GM21619 (cell line): ENCODE measurements around the gene GPR142.
"Not testable (repeated sequence)": the region's sequence is repeated elsewhere in the genome, so short reads cannot be mapped to it uniquely, and the experiment has no call there.

ENCODE experiments used
- ATAC-seq: cut with Tn5 transposase; IDR thresholded peaks from one replicate; pipeline ENCODE4 v1.9.1; 2021; ENCODE audit not compliant: unreplicated experiment

Gene GPR142

DNA sequence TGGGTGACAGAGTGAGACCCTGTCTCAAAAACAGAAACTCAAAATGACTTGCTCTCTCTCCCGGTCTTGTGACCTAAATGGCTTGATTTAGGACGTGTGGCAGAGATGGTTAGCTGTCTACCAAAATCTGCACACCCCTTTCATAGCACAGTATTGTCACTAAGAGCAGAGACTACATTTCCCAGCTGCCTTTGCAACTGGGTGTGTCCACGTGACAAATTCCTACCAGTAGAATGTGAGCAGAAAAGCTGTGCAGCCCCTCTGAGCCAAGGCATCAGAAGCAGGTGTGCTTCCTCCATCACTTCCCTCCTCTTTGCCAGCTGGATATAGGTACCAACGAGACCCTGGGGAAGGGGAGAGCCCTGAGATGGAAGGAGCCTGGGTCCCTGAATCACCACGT lies 25.5 kb downstream of the GPR142 start:
- no peak for ATAC-seq

DNA sequence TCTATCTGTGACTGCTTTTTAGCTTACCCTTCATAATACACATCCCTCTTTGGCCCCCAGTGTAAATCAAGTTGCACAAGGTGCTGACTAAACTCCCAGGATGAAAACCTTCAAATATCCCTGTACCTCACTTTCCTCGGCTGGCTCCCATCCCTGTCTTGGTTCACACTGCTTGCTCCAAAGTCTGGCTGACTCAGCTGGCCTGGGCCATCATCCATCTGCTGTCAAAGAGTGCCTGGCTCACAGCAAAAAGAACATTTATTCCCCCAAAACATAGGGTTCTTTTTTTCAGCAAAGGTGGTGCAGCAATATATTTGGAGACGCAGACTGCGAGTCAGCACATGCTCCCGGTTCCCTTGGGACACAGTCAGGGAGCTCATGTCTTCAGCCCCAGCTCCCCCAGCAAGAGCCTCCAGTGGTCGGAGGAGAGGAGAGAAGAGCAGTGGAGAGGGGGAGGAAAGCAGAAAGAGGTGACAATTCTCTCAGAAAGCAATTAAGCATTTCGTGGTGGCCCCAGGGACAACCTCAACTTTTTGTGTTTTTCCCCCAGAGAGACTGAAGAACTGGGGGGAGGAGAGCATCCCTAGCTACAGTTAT lies 26.1 kb downstream of the GPR142 start:
- ATAC-seq, result no peak

DNA sequence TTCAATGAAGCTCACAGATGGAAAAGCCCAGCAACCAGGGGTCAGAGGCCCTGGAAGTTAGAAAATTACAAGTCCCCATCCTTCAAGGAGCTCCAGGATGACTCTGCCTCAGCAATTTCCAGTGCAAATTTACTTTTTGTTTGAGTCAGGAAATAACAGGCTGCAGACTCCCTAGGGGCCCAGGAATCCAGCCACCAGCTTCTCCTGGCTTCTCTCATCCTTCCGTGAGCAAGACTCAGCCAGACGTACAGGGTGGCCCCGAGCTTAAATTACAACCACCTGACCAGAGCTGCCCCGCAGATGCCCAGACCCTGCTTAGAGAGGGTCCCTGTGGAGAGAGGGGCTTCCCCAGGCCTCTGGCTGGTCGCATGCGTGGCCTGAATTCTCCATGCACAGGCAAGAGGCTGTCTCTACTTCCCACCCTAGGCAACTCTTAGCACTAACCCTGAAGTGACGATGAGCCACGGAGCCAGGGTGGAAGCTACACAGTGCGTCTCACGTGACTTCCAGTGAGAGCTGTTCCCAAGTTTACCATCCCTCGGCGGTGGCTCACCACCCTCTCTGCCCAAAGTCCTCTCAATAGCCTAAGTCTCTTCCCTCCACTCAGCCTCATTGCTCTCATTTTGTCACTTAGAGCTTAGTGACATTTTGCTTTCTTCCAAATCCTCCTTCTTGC lies 27.1 kb downstream of the GPR142 start:
- ATAC-seq, result no peak

DNA sequence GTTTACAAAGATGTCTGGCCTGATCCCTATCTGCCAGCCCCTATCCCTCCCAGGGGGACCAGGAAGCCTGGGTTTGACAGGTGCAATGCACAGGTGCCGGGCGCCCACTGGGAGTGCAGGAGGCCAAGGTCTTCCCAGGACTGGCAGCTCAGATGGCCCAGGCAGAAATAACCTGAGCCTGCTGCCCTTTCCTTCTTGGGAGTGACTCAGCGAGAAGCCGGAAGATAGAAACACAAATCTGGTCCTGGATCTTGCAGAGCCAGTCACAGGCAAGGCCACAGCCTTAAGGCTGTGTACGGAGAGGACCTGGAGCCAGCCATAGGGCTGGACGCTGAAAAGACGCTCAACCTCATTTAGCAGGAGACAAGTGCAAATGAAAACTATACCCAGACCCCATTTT lies 27.7 kb downstream of the GPR142 start:
- no peak for ATAC-seq

DNA sequence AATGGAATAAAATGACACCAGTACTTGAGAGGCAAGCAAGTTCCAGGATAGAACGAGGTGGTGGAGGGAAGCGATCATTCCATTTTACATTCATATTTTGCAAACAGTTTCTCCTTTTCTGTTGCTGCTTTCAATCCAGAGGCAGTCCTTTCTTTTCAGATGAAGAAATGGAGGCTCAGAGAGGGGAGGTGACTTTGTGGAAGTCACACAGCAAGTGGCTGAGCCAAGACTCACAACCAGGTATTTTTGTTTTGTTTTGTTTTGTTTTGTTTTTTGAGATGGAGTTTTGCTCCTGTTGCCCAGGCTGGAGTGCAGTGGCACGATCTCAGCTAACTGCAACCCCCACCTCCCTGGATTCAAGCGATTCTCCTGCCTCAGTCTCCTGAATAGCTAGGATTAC lies 29.3 kb downstream of the GPR142 start:
- ATAC-seq, result no peak

DNA sequence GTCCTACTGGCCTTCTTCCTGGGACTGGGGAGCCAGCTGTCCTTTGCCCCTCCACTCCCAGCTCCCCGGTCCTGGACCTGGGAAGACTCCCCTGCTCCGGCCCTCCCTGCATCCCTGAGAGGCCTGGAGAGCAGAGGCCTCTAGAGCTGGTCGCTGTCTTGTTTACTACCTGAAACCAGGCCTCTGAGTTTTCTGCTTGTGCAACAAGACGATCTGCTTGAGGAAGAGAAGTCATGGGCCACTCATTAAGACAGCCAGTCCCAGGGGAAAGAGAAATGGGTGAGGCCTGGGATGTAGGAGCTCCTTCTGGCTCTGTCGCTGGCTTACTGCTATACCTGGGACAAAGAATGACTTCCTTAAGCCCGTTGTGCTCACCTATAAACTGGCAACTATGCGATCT lies 34.7 kb downstream of the GPR142 start:
- ATAC-seq, result no peak

DNA sequence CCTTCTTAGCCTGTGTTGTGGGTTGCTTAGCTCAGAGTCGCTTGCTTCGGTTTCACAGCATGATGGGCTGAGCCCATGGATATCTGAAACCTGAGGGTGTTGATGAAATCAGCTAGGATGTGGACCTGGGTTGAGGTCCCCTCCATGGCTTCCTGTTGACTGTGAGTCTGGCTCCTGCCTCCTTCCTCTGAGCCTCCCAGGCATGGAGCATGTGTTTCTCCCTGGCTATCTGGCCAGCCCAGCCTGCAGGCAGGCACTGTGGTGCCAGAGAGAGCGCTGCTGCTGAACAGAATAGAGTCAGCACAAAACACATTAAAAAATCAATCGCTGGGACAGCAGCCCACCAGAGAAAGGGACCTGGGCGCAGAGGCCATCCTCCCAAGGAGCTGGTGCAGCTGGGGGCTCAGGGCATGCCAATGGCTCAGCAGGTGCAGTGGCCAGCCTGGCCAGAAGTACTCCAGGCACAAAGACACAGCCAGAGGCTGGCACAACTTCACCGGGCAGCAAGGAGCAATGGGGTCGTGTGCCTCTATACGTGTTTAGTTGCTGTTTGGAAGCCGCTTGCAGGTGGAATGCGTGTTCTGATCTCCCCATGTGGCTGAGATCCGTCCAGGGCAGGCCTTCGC lies 36.3 kb downstream of the GPR142 start:
- ATAC-seq, result no peak

DNA sequence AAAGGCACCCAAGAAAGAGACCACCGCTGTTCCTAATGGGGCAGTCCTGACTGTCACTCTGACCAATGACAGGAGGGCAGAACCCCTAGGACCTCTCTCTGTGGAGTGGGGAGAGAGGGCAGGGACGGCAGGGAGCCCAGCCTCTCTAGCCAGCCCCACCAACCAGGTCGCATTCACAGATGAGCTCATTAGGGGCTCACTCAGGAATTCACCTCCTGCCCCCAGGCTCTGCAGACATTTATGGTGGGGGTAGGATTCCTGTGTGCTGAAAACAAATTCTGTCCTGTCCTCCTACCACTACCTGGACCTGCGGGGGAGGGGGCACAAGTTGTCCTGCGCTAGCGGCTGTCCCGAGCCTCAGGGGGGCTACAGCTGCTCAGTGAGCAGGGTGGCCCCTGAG lies 36.9 kb downstream of the GPR142 start:
- ATAC-seq, result no peak

DNA sequence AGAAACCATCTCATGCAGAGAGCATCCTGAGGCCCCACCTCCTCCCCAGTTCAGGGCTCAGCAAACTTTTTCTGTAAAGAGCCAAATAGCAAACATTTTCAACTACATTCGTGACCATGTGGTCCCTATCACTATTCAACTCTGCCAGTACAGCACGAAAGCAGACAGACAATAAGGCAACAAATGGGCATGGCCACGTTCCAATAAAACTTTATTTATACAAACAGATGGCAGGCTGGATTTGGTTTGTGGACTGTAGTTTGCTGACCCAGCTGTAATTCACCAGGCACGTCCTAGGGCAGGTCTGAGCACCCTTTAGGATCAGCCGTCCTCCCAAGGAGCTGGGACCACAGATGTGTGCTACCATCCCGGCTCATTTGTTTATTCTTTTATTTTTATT lies 37.5 kb downstream of the GPR142 start:
- no peak for ATAC-seq

DNA sequence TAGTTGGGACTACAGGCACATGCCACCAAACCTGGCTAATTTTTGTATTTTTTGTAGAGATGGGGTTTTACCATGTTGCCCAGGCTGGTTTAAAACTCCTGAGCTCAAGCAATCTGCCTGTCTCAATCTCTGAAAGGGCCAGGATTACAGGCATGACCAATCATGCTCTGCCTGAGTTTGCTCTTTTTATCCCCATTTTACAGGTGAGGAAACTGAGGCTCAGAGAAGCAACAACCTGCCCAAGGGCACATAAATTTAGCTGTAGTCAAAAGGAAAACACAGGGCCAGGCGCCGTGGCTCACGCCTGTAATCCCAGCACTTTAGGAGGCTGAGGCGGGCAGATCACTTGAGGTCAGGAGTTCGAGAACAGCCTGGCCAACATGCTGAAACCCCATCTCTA lies 38.0 kb downstream of the GPR142 start:
- ATAC-seq, result not testable (repeated sequence)

DNA sequence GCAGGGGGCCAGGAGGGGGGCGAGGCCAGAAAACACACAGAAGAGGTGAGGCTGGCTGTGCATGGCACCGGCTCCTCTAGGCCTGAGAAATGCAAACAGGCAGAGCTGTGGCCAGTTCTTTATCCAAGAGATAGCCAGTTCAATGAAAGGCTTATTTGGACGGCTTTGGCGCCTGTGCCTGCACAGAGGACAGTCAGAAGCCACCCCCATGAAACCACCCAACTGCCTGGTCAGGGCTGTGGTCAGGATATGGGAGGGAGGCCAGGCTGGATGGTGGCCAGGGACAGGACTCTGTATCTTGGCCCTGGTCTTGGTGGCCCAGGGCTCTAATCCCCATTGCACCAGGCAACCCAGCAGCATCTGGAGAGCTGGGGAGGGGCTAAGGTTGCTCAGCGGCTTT lies 40.1 kb downstream of the GPR142 start:
- no peak for ATAC-seq

DNA sequence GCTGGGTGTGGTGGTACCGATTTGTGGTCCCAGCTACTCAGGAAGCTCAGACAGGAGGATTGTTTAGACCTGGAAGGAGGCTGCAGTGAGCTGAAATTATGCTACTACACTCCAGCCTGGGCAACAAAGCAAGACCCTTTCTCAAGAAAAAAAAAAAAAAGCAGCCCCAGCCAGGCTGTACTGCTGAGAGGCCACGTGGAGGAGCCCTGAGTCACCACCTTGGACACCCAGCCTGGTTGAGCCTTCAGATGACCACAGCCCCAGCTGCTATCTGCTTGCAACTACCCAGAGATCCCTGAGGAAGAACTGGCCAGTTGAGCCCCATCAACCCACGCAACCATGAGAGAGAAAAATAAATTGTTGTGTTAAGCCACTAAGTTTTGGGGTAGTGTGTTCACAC lies 41.0 kb downstream of the GPR142 start:
- ATAC-seq, result no peak

DNA sequence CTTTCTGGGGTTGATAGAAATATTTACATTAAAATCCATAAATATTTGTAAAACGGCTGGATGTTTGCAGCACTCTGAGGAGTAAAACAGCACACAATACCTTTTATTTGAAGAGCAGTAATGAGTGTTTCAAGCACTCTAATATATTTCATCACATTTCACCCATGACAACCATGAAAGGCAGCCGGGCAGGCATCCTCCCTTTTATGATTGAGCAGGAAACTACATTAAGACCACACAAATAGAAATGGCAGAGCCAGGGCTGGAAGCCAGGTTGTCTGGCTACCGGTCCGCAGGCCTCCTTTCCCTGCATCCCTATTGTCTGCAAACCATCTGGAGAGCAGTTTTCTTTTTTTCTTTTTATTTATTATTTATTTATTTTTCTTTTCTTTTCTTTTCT lies 41.5 kb downstream of the GPR142 start:
- ATAC-seq, result no peak

DNA sequence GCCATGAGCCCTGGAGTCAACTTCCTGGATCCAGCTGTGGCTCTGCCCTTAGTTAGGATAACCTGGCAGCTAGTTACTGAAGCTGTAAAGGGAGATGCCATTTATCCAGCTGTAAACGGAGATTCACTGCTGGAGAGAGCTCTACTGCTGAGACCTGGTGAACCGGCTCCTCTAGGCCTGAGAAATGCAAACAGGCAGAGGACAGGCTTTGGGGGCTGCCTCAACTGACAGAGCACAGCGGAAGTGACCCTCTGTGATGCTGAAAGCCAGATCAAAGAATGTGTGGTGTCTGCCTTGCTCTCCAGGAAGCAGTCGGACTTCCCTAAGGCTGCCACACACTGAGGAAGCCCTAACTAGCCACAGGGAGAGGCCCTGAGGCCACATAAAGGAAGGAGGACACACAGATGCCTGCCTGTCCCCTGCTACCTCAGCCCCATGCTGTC lies 42.7 kb downstream of the GPR142 start:
- no peak for ATAC-seq

DNA sequence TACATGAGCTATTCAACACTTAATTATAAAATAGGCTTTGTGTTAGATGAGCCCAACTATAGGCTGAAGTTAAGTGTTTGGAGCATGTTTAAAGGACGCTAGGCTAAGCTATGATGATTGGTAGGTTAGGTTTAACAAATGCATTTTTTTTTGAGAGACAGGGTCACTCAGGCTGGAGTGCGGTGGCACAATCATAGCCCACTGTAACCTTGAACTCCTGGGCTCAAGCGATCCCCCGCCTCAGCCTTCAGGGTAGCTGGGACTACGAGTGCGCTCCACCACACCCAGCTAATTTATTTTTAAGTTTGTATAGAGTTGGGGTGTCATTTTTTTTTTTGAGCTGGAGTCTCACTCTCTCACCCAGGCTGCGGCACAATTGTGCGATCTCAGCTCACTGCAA lies 45.3 kb downstream of the GPR142 start:
- no peak for ATAC-seq

DNA sequence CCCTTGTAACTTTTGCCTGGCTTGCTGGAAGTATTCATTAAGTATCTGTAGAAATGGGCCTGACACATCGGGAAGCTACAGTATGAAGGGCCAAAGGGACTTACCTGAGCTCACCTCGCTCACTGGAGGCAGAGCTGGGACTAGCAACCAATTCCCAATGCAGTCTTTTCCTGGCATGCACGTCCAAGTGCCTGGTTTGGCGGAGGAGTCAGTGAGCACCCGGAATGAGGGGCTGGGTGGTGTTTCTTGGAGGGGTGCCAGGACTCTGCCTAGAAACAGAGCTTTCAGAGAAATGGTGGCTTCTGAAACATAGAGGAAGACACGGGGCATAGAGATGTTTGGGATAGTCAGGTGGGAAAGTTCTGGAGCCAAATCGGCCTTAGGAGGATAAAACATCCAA lies 46.2 kb downstream of the GPR142 start:
- ATAC-seq, result no peak

DNA sequence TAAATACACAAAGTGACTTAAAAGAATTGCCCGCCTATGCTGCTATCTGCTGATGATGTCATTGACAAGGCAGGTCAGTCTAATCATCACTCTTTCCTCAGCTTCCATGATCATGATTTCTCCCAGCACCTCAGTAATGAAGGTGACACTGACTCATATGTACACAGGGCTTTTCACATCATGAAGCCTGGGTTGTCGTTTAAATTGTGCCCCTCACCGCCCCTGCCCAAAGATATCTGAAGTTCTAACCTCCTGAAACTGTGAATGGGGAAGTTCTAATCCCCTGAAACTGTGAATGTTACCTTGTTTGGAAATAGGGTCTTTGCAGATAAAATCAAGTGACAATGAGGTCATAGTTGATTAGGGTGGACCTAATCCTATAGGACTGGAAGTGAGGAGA lies 47.2 kb downstream of the GPR142 start:
- no peak for ATAC-seq

DNA sequence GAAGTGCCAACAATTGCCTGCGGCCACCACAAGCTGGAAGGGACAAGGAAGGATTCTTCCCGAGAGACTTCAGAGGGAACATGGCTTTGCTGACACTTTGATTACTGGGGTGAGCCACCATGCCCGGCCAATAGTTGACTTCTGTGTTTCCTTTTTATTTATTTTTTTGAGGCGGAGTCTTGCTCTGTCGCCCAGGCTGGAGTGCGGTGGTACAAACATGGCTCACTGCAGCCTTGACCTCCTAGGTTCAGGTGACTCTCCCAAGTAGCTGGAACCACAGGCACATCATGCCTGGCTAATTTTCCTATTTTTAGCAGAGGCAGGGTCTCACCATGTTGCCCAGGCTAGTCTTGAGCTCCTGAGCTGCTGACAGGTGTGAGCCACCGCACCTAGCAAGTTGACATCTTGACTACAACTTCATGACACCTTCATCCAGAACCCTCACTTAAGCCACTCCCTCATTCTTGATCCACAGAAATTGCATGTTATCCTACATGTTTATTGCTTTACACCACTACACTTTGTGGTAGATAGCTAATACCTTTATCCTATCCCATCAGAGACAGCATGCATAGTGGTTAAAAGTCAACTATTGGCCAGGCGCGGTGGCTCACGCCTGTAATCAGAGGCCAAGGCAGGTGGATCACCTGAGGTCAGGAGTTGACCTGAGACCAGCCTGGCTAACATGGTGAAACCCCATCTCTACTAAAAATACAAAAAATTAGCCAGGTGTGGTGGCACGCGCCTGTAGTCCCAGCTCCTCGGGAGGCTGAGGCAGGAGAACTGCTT lies 48.5 kb downstream of the GPR142 start:
- ATAC-seq, result no peak

DNA sequence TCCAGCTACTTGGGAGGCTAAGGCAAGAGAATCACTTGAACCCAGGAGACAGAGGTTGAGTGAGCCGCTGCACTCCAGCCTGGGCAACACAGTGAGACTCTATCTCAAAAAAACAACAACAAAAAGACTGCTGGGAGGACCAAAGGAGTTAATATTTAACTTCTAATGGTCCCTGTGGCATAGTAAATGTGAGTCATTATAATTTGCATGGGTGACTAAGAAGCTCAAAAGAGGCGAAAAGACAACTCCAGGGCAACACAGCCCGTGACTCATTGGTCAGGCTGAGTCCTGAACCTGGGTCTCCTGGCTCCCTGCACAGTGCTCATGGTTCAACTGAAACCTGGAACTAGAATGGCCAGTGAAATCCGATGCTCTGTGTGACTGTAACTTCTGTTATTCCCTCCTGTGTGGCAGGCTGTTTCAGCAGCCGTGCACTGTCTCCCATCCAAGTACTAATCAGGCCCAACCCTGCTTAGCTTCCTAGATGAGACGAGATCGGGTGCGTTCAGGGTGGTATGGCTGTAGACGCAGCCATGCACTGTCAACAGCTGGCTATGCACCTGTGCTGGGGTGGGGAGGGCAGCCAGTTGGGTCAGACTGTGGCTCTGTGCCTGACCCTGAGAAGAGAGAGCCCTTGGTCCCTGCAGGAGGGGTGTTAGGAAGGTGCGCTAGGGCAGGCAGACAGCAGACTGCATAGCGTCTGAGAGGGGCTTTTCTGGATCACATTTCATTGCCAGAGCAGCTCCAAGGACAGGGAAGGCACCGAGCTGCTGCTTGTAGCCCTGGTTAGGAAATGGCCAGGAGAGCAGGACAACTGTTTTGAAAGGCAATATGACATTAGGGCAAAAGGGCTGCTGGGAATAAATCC lies 50.1 kb downstream of the GPR142 start:
- peak; percentile 68 for ATAC-seq

DNA sequence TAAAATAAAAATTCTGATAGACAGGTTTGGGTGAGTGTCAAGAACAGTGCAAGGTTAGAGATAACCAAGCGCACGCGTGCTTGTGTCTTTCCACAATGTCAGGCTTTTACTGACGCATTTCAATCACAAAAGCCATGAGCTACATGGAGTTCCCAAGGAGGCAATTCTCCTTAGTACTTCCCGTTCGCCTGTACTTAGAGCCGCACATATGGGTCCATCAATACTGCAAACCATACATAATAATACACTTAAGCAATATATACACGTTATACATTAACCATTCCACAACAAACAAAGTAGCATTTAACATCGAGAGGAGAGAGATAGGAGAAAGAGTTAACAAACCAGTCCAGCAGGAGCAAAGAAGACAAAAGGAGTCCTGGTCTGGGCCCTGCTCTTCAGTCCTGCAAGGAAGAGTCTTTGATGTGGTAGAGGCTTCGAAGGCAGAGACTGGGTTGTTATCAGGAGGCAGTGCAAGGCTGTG lies 52.7 kb downstream of the GPR142 start:
- ATAC-seq, result no peak
